Ishikawa (cell line): ENCODE measurements around the gene SOCS3.

Source experiments
- CEBPB ChIP-seq: IDR thresholded peaks from 2 replicates; pipeline ENCODE4 v1.6.1; 2012
- EP300 ChIP-seq: IDR thresholded peaks from 2 replicates; pipeline ENCODE4 v1.6.1; 2012; ENCODE audit warnings: borderline replicate concordance
- TAF1 ChIP-seq: IDR thresholded peaks from 2 replicates; pipeline ENCODE4 v1.6.1; 2012; ENCODE audit warnings: low read depth, mild to moderate bottlenecking
- ZBTB7A ChIP-seq: IDR thresholded peaks from 2 replicates; pipeline ENCODE4 v1.6.1; 2012; ENCODE audit warnings: low read depth
- TF ChIP-seq, protein P1 (sequence below): IDR thresholded peaks from 2 replicates; pipeline ENCODE4 v1.6.1; 2012; ENCODE audit warnings: low read depth, mild to moderate bottlenecking
- TF ChIP-seq, protein P2 (sequence below): IDR thresholded peaks from 2 replicates; pipeline ENCODE4 v1.6.1; 2012
- TF ChIP-seq, protein P3 (sequence below): IDR thresholded peaks from 2 replicates; pipeline ENCODE4 v1.6.1; 2012

DNA sequence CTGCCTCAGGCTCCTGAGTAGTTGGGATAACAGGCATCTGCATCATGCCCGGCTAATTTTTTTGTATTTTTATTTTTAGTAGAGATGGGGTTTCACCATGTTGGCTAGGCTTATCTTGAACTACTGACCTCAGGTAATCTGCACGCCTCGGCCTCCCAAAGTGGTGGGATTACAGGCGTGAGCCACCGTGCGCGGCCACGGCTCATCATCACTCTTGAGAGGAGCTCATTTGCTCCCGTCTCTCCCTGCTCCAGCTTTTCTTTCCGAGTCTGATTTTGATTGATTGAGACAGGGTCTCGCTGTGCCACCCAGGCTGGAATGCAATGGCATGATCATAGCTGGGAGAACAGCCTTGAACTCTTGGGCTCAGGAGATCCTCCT, 31.2 kb upstream of the SOCS3 start:
- no peak for TF ChIP-seq TAF1
- TF ChIP-seq, protein P1, sequence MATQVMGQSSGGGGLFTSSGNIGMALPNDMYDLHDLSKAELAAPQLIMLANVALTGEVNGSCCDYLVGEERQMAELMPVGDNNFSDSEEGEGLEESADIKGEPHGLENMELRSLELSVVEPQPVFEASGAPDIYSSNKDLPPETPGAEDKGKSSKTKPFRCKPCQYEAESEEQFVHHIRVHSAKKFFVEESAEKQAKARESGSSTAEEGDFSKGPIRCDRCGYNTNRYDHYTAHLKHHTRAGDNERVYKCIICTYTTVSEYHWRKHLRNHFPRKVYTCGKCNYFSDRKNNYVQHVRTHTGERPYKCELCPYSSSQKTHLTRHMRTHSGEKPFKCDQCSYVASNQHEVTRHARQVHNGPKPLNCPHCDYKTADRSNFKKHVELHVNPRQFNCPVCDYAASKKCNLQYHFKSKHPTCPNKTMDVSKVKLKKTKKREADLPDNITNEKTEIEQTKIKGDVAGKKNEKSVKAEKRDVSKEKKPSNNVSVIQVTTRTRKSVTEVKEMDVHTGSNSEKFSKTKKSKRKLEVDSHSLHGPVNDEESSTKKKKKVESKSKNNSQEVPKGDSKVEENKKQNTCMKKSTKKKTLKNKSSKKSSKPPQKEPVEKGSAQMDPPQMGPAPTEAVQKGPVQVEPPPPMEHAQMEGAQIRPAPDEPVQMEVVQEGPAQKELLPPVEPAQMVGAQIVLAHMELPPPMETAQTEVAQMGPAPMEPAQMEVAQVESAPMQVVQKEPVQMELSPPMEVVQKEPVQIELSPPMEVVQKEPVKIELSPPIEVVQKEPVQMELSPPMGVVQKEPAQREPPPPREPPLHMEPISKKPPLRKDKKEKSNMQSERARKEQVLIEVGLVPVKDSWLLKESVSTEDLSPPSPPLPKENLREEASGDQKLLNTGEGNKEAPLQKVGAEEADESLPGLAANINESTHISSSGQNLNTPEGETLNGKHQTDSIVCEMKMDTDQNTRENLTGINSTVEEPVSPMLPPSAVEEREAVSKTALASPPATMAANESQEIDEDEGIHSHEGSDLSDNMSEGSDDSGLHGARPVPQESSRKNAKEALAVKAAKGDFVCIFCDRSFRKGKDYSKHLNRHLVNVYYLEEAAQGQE: no peak
- no peak for TF ChIP-seq EP300
- TF ChIP-seq, protein P2, sequence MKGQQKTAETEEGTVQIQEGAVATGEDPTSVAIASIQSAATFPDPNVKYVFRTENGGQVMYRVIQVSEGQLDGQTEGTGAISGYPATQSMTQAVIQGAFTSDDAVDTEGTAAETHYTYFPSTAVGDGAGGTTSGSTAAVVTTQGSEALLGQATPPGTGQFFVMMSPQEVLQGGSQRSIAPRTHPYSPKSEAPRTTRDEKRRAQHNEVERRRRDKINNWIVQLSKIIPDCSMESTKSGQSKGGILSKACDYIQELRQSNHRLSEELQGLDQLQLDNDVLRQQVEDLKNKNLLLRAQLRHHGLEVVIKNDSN: no peak
- TF ChIP-seq CEBPB: no peak
- no peak for TF ChIP-seq ZBTB7A
- TF ChIP-seq, protein P3, sequence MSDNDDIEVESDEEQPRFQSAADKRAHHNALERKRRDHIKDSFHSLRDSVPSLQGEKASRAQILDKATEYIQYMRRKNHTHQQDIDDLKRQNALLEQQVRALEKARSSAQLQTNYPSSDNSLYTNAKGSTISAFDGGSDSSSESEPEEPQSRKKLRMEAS: no peak
